ENCODE measurements around the gene DPH2.

DPH2 gene

GRCh38 chr1:43945674-43946235 is 24.1 kb upstream of the DPH2 start:
- DNase-seq, result no peak

- peak; percentile 94 for DNase-seq
Measured at GRCh38 chr1:43946236-43947060, 23.4 kb upstream of the DPH2 start, which contains the start of gene IPO13. Gene IPO13 (plus strand): TSS chr1:43946950. CDS start chr1:43947601, 651 bp downstream.

- no peak for DNase-seq
Measured at GRCh38 chr1:43947061-43947873, 22.5 kb upstream of the DPH2 start.

- no peak for DNase-seq
Measured at GRCh38 chr1:43947874-43948437, 21.9 kb upstream of the DPH2 start.

GRCh38 chr1:43949678-43950077 is 20.1 kb upstream of the DPH2 start:
- no peak for DNase-seq

- no peak for DNase-seq
Measured at GRCh38 chr1:43951021-43951985, 18.5 kb upstream of the DPH2 start.

GRCh38 chr1:43952731-43953346 is 17.0 kb upstream of the DPH2 start:
- DNase-seq, result no peak

GRCh38 chr1:43953361-43953760 is 16.4 kb upstream of the DPH2 start:
- no peak for DNase-seq

- DNase-seq, result no peak
Measured at GRCh38 chr1:43954036-43954435, 15.8 kb upstream of the DPH2 start.

- no peak for DNase-seq
Measured at GRCh38 chr1:43956234-43956633, 13.6 kb upstream of the DPH2 start.

GRCh38 chr1:43957407-43958040 is 12.3 kb upstream of the DPH2 start:
- no peak for DNase-seq

GRCh38 chr1:43958351-43959255 is 11.2 kb upstream of the DPH2 start:
- no peak for DNase-seq

GRCh38 chr1:43960798-43961197 is 9.0 kb upstream of the DPH2 start:
- no peak for DNase-seq

GRCh38 chr1:43961692-43962091 is 8.1 kb upstream of the DPH2 start:
- no peak for DNase-seq

GRCh38 chr1:43962324-43962723 is 7.5 kb upstream of the DPH2 start:
- no peak for DNase-seq

- no peak for DNase-seq
Measured at GRCh38 chr1:43963006-43963405, 6.8 kb upstream of the DPH2 start.

- DNase-seq, result no peak
Measured at GRCh38 chr1:43963890-43964289, 5.9 kb upstream of the DPH2 start.

GRCh38 chr1:43965316-43965715 is 4.5 kb upstream of the DPH2 start:
- DNase-seq, result no peak

GRCh38 chr1:43968348-43968948 is 1.4 kb upstream of the DPH2 start:
- DNase-seq, result no peak

GRCh38 chr1:43969416-43969745 is 429 bp upstream of the DPH2 start:
- no peak for DNase-seq
